ENCODE measurements around the gene FCSK. TPM values are rescaled to one million over a fixed set of nuclear protein-coding genes. Genes with fewer than 3 reads are reported as not detected.

The FCSK gene
- total RNA-seq, 2 donors from 2014 or later: 8.2 to 13.9 TPM

DNA sequence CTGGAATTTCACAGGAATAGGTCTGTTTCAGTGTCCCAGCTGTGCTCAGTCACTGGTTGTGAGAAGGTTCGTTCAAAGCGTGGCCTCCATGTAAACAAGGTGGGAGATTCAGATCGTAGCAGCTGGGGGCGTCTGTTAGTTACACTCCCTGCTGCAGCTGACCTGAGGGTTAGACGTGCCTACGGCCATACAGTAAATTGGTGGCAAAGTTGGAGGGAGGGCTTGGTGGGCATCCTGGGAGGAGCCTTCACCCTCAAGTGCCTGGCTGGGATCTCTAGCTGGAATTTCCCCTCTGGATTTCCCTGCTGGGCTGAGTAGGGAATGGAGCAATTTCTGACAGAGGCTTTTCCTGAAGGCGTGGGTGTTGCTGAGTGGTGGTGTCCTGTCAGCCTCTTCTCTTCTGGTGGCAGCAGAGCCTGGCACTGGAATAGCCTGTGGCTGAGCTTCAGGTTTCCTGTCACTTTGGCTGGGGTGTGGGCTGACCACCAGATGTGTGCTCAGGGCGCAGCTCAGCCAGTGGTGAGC, 6.4 kb downstream of the FCSK start:
- no peaks in the 10 kb centered on the region for H3K4me1 Mint-ChIP-seq
- H3K9me3 Mint-ChIP-seq: no peaks in the 10 kb centered on the region
- H3K4me3 Mint-ChIP-seq: no peak overlapping the region
- no peaks in the 10 kb centered on the region for H3K27me3 Mint-ChIP-seq
- H3K36me3 Mint-ChIP-seq (ENCODE audit: low read depth): no peaks in the 10 kb centered on the region
- ATAC-seq (replicated peaks): no peak
- no peak overlapping the region for H3K27ac Mint-ChIP-seq

DNA sequence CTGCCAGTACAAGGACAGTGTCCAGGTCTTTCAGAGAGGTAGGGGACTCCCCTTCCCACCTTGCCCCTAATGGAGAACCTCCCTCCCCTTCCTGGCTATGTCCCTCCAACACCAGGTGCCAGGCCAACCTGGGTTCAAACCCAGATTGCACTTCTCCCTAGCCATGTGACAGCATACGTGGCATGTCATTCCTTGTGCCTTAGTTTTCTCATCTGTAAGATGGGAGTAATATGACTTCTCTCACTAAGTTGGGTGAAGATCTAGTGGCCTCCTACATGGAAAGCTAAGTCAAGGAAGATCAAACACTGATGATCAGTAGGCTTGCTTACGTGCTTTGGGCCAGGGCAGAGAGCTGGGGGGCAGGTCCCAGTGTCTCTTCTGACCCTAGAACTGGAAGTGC, 8.8 kb downstream of the FCSK start:
- Mint-ChIP-seq H3K4me1 (no peaks in the 10 kb centered on the region), H3K4me3 (no peak overlapping the region), H3K27me3 (no peaks in the 10 kb centered on the region), H3K36me3 (ENCODE audit: low read depth) (no peaks in the 10 kb centered on the region), H3K27ac (no peak overlapping the region), H3K9me3 (no peaks in the 10 kb centered on the region)
- ATAC-seq (replicated peaks): no peak

DNA sequence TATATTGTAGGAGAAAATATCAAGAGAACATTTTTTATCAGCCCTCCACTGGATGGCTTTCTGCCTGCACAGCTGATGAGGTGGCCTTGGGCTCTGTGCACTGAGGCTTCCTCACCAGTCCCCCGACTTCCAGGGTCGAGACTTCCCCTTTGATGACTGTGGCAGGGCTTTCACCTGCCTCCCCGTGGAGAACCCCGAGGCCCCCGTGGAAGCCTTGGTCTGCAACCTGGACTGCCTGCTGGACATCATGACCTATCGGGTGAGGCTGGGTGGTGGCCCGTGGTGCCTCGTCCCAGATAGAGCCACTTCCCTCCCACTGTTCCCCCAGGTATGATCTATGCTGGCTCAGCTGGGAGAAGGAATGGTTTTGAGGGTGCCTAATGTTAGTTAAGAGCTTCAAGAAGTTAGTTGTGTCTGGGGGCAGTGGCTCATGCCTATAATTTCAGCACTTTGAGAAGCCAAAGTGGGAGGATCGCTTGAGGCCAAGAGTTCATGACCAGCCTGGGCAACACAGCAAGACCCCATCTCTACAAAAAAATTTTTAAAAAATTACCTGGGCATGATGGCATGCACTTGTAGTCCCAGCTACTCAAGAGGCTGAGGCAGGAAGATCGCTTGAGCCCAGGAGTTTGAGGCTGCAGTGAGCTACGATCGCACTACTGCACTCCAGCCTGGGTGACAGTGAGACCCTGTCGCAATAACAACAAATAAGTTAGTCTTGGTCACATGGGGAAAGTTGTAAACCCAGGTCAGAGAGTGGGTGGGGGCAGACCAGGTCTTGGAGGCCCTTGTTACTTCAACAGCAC, 11.8 kb downstream of the FCSK start:
- Mint-ChIP-seq H3K4me3 (no peak overlapping the region), H3K27me3 (no peaks in the 10 kb centered on the region), H3K36me3 (ENCODE audit: low read depth) (no peaks in the 10 kb centered on the region), H3K4me1 (no peaks in the 10 kb centered on the region), H3K9me3 (no peaks in the 10 kb centered on the region), H3K27ac (no peak overlapping the region)
- no peak for ATAC-seq (replicated peaks)

DNA sequence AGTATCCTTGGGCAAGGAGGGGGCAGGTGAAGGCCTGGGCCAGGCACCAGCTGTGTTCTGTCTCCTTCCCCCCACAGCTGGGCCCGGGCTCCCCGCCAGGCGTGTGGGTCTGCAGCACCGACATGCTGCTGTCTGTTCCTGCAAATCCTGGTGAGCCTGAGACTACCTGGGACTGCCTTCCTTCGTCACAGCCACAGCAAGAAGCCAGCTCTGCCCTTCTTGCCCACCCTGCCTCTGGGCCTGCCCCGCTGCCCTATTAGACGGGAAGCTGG, 12.3 kb downstream of the FCSK start:
- no peaks in the 10 kb centered on the region for H3K9me3 Mint-ChIP-seq
- H3K4me3 Mint-ChIP-seq: no peak overlapping the region
- ATAC-seq (replicated peaks): no peak
- H3K27ac Mint-ChIP-seq: no peak overlapping the region
- no peaks in the 10 kb centered on the region for H3K36me3 Mint-ChIP-seq (ENCODE audit: low read depth)
- H3K27me3 Mint-ChIP-seq: no peaks in the 10 kb centered on the region
- H3K4me1 Mint-ChIP-seq: no peaks in the 10 kb centered on the region

DNA sequence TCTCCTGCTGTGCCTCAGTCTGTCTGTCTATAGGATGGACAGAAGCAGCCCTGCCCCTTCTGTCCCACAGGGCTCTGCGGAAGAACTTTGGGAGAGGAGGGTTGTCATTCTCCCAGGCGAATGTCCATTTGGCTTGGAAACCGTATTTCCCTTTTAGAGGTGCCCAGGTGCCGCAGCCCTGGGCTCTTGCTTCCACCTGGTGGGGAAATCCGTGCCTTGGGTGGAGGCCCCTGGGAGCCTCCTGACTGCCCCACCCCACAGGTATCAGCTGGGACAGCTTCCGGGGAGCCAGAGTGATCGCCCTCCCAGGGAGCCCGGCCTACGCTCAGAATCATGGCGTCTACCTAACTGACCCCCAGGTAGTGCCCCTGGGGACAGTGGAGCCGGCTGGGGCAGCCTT, 12.7 kb downstream of the FCSK start:
- H3K9me3 Mint-ChIP-seq: no peaks in the 10 kb centered on the region
- no peaks in the 10 kb centered on the region for H3K27me3 Mint-ChIP-seq
- ATAC-seq (replicated peaks): no peak
- H3K4me3 Mint-ChIP-seq: no peak overlapping the region
- H3K36me3 Mint-ChIP-seq (ENCODE audit: low read depth): no peaks in the 10 kb centered on the region
- no peaks in the 10 kb centered on the region for H3K4me1 Mint-ChIP-seq
- no peak overlapping the region for H3K27ac Mint-ChIP-seq

DNA sequence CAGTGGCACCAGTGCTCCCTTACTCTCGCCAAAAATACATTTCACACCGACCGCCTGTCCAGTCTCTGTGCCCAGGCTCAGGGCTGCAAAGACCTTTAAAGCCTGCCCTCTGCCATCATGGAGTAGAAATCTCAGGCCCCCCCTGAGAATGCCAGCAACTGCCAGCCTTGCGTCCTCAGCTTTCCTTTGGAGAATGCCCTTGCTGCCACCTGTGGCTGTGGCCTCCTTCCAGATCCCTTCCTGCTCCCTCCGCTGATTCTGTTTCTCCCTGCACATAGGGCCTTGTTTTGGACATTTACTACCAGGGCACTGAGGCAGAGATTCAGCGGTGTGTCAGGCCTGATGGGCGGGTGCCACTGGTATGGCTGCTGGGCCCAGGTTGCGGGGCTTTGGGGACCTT, 13.2 kb downstream of the FCSK start:
- ATAC-seq (replicated peaks): no peak
- Mint-ChIP-seq H3K36me3 (ENCODE audit: low read depth) (no peaks in the 10 kb centered on the region), H3K4me1 (no peaks in the 10 kb centered on the region), H3K4me3 (no peak overlapping the region), H3K27ac (no peak overlapping the region), H3K27me3 (no peaks in the 10 kb centered on the region), H3K9me3 (no peaks in the 10 kb centered on the region)

DNA sequence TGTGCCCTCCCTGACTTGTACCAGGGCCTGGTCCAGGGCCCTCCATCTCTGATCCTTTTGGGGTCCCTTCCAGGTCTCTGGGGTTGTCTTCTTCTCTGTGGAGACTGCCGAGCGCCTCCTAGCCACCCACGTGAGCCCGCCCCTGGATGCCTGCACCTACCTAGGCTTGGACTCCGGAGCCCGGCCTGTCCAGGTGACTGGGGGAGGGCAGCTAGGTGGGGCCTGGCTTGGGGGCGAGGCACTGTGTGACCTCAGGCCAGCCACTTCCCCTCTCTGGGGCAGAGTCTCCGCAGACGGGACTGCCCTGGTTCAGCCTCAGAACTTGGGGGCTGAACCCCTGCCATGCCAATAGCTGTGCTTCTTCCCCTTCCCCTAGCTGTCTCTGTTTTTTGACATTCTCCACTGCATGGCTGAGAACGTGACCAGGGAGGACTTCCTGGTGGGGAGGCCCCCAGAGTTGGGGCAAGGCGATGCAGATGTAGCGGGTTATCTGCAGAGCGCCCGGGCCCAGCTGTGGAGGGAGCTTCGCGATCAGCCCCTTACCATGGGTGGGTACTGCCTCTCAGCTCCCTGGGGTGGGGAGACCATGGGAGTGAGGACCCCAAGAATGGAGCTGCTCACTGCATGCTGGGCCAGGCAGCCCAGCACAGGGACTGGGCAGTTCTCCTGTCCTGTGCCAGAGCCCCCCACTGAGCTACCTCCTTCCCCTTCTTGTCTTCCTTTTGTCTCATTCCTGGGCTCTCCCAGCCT, 14.6 kb downstream of the FCSK start:
- Mint-ChIP-seq H3K9me3 (no peaks in the 10 kb centered on the region), H3K4me1 (no peaks in the 10 kb centered on the region), H3K27ac (peak overlapping the region; percentile 61), H3K4me3 (no peak overlapping the region), H3K36me3 (ENCODE audit: low read depth) (no peaks in the 10 kb centered on the region), H3K27me3 (no peaks in the 10 kb centered on the region)
- no peak for ATAC-seq (replicated peaks)

DNA sequence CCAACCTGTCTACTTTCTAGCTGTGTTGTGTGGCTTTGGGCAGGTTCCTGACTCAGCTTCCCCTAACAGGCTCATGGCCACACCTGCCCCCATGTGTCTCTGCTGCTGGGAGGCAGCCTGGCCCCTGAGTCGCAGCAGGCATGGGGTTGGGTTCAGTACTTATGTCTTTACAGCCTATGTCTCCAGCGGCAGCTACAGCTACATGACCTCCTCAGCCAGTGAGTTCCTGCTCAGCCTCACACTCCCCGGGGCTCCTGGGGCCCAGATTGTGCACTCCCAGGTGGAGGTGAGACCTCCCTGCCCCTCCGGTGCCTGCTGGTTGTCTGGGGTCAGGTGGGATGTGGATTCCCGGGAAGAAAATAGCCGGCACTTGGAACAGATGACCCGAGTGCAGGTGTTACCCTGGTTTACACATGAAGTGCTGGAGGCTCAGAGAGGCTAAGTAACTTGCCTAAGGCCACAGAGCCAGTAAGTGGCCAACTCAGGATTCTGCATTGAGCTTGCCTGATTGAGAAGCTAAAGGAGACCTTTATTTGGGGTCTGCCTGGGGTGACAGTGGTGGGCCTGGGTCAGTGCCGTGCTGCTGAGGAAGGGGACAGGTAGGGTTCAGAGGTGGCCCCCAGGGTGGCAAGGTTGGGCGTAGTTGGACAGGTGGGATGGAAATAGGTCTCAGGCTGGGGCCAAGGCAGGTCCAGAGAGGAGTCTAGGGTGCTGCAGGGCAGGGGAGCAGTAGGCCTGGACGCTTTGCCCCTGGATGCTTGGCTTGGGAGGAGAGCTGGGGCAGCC, 15.9 kb downstream of the FCSK start:
- no peak for ATAC-seq (replicated peaks)
- no peaks in the 10 kb centered on the region for H3K27me3 Mint-ChIP-seq
- no peak overlapping the region for H3K4me3 Mint-ChIP-seq
- no peaks in the 10 kb centered on the region for H3K4me1 Mint-ChIP-seq
- H3K36me3 Mint-ChIP-seq (ENCODE audit: low read depth): no peaks in the 10 kb centered on the region
- H3K27ac Mint-ChIP-seq: no peak overlapping the region
- no peaks in the 10 kb centered on the region for H3K9me3 Mint-ChIP-seq

DNA sequence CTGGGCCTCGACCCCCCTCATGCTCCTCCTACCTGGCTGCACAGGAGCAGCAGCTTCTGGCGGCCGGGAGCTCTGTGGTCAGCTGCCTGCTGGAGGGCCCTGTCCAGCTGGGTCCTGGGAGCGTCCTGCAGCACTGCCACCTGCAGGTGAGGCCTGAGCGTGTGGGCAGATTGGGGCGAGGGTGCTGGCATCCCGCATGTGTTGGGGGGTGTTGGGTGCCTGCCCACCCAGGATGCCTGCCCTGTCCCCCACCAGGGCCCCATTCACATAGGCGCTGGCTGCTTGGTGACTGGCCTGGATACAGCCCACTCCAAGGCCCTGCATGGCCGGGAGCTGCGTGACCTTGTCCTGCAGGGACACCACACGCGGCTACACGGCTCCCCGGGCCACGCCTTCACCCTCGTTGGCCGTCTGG, 16.5 kb downstream of the FCSK start:
- H3K27me3 Mint-ChIP-seq: no peaks in the 10 kb centered on the region
- H3K4me3 Mint-ChIP-seq: no peak overlapping the region
- H3K27ac Mint-ChIP-seq: no peak overlapping the region
- H3K4me1 Mint-ChIP-seq: no peaks in the 10 kb centered on the region
- no peaks in the 10 kb centered on the region for H3K36me3 Mint-ChIP-seq (ENCODE audit: low read depth)
- no peak for ATAC-seq (replicated peaks)
- H3K9me3 Mint-ChIP-seq: no peaks in the 10 kb centered on the region

DNA sequence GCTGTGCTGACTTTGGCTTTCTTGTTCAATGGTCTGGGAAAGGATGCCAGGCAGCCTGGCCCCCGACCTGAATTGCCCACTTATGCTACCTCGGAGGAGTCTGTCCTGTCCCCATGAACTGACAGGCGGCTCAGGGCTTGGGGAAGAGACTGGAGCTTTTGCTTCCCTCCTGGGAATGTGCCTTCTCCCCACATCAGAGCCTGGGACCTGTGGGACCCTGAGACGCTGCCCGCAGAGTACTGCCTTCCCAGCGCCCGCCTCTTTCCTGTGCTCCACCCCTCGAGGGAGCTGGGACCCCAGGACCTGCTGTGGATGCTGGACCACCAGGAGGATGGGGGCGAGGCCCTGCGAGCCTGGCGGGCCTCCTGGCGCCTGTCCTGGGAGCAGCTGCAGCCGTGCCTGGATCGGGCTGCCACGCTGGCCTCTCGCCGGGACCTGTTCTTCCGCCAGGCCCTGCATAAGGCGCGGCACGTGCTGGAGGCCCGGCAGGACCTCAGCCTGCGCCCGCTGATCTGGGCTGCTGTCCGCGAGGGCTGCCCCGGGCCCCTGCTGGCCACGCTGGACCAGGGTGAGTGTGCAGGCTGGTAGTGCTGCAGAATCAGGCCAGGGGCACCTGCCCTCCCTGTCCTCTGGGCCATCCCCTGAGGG, 18.5 kb downstream of the FCSK start:
- no peak overlapping the region for H3K4me3 Mint-ChIP-seq
- H3K9me3 Mint-ChIP-seq: no peaks in the 10 kb centered on the region
- peaks cover 5% of the 10 kb centered on the region for H3K4me1 Mint-ChIP-seq
- peaks cover 5% of the 10 kb centered on the region for H3K36me3 Mint-ChIP-seq (ENCODE audit: low read depth)
- H3K27ac Mint-ChIP-seq: no peak overlapping the region
- no peaks in the 10 kb centered on the region for H3K27me3 Mint-ChIP-seq
- ATAC-seq (replicated peaks): no peak

DNA sequence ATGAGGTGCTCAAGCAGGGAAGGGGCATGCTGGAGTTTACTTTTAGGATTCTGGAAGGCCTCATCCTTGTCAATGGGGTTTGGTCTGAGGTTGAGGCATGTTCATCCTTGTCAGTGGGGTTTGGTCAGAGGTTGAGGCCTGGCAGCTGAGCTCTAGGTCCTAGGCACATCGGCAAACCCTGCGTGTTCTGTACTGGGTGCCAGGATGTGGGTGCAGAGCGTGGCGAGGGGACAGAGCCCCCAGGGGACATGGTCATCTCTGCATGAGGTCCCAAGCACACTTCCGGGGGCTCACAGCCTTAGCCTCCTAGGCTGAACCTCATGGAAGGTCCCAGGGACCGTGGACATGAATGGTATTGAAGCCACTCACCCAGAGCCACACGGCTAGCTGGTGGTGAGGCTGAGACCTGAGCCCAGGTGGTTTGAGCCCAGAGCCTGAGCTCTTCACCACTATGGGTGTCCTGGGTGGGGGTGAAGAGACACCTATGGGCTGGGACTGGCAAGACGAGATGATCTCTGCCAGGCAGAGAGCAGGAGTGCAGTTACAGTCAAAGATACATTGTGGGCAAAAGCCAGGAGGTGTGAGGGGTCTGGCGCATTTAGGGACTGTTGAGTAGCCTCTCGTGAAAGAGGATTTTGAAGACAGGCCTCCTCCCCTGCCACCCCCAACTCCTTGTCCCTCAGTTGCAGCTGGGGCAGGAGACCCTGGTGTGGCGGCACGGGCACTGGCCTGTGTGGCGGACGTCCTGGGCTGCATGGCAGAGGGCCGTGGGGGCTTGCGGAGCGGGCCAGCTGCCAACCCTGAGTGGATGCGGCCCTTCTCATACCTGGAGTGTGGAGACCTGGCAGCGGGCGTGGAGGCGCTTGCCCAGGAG, 19.3 kb downstream of the FCSK start:
- no peak overlapping the region for H3K4me3 Mint-ChIP-seq
- peak overlapping the region; percentile 48 for H3K27ac Mint-ChIP-seq

DNA sequence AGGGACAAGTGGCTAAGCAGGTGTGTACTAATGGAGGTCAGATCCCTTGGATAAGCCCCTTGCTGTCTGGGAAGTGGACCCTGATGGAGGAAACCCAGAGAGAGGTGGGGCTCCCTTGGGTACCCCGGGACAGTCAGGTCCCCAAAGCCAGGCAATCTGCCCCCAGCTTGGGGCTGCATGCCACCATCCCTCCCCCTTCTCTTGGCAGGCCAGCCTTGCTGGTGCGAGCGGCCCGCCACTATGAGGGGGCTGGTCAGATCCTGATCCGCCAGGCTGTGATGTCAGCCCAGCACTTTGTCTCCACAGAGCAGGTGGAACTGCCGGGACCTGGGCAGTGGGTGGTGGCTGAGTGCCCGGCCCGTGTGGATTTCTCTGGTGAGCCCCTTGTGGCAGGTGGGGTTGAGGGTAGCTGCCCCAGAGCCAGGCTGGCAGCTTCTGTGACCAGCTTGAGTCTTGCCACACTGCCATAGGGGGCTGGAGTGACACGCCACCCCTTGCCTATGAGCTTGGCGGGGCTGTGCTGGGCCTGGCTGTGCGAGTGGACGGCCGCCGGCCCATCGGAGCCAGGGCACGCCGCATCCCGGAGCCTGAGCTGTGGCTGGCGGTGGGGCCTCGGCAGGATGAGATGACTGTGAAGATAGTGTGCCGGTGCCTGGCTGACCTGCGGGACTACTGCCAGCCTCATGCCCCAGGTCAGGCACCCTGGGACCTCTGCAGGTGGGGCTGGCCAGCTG, 20.1 kb downstream of the FCSK start:
- Mint-ChIP-seq H3K27me3 (no peaks in the 10 kb centered on the region), H3K4me3 (no peak overlapping the region)

More for the DNA sequence above, 19.3 kb downstream of the FCSK start:
- ATAC-seq (replicated peaks): no peak
- Mint-ChIP-seq H3K9me3 (no peaks in the 10 kb centered on the region), H3K27me3 (no peaks in the 10 kb centered on the region), H3K36me3 (ENCODE audit: low read depth) (peaks cover 5% of the 10 kb centered on the region), H3K4me1 (peaks cover 5% of the 10 kb centered on the region)

More for the DNA sequence above, 20.1 kb downstream of the FCSK start:
- Mint-ChIP-seq H3K27ac (no peak overlapping the region), H3K4me1 (peaks cover 5% of the 10 kb centered on the region), H3K36me3 (ENCODE audit: low read depth) (peaks cover 5% of the 10 kb centered on the region), H3K9me3 (no peaks in the 10 kb centered on the region)
- ATAC-seq (replicated peaks): no peak
